NCI-H146 (cell line): ENCODE results near the gene IRS2.
"Not testable (repeated sequence)": the region's sequence is repeated elsewhere in the genome, so short reads cannot be mapped to it uniquely, and the experiment has no call there.

ENCODE experiments used
- DNase-seq: peaks from one replicate; lab custom pipeline; 2025; lab: John Stamatoyannopoulos, UW

IRS2 gene

DNA sequence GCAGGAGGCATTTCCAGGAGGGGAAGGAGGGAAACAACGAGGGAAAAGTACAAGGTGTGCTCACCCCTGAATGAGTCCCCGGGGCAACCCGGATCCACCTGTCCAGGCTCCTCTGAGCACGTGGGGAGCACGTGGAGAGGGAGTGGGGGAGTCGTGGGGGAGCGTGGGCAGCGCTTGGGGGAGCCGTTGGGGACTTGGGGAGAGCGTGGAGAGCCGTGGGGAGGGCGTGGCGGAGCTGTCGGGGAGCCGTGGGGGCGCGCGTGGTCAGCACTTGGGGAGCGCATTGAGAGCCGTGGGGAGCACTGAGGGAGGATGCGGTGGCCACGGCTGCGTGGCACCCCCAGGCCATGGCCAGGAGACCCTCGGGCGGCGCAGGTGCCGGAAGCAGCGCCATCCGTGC lies 52.8 kb downstream of the IRS2 start:
- DNase-seq = no peak

DNA sequence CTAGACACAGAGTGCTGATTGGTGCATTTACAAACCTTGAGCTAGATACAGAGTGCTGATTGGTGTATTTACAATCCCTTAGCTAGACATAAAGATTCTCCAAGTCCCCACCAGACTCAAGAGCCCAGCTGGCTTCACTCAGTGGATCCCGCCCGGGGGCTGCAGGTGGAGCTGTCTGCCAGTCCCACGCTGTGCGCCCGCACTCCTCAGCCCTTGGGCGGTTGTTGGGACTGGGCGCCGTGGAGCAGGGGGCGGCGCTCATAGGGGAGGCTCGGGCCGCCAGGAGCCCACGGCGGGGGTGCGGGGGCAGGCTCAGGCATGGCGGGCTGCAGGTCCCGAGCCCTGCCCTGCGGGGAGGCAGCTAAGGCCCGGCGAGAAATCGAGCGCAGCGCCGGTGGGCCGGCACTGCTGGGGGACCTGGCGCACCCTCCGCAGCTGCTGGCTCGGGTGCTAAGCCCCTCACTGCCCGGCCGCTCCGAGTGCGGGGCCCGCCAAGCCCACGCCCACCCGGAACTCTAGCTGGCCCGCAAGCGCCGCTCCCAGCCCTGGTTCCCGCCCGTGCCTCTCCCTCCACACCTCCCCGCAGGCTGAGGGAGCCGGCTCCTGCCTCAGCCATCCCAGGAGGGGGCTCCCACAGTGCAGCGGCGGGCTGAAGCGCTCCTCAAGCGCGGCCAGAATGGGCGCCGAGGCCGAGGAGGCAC lies 53.8 kb downstream of the IRS2 start:
- not testable (repeated sequence) for DNase-seq

DNA sequence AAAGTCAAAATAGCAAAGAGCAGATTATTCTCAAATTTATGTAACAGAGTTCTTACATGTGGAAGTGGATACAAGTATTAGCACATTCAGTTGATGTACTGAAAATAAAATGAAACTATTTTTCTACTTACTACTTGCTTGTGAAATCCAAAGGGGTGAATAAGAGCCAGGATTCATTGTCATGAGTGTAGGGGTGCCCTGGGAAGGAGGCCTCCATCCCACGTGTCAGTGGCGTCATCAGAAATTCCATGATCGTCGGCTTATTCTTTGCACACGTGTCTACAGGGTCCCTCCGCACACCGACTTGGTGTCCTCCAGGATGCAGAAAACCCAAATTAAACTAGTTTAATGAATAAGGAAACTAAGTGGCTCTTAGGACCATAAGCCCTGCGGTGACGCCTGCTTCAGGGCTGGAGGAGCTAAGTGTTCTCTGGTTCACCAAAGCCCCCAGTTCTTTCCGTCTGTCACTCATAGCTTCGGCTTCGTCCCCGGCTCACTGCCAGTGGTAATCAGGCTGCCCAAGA lies 55.5 kb downstream of the IRS2 start:
- no peak for DNase-seq

DNA sequence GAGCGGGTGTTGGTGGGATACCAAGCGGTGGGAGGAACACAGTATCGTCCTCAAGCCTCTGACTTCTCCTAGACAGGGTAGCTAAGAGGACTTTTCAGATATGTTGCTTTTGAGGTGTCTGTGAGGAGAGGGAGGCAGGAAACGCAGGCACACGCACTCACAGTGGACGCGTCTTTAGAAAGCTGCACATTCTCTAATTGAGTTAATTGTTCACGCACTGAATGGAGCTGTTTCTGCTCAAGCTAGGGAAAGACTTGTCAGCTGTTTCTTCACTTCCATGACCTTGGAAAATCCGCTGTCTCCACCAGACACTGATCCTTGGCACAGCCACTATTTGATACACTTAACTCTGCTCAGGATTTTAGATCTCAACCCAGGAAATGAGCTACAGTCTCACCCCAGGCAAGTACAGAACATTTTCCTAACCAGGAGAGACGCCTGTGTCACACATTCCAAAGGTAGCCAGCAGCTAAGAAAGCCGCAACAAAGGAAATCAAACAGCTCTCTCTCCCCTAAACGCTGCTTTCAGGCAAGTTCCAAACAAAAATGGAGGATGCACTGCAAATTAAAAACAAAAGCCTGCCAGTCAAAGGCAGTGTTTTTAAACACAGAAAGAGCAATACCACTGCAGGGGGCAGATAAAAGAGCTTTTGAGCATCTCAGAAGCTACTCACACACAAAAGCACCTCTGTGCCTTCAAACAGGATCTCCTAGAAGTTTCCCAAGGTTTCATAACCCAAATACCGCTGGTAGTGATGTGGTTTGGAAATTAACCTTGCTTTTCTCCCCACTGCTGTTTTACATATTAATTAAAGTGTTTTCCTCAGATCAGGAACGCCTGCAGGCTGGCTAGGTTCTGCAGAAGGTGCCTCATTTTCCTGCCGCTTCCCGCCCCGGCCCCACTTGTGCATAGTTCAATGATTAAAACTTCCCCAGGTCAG lies 57.3 kb downstream of the IRS2 start:
- peak; percentile 42 for DNase-seq

DNA sequence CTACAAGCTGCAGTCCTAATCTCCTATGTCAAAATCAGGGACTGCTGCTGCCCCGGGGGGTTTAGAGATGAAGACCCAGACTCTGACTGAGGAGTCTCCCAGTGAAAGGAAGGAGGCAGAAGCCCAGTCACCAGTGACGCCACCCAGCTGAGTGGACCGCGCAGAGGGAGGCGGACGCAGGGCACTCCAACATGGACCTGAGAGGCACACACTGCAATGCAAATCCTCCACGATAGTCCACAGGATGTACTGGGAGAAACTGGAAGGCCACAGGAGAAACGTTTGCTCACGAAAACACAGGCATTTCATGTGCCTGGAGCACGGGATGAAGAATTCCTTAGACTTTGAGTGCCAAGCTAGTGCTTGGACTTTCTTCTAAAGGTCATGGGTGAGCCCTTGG lies 58.3 kb downstream of the IRS2 start:
- no peak for DNase-seq

DNA sequence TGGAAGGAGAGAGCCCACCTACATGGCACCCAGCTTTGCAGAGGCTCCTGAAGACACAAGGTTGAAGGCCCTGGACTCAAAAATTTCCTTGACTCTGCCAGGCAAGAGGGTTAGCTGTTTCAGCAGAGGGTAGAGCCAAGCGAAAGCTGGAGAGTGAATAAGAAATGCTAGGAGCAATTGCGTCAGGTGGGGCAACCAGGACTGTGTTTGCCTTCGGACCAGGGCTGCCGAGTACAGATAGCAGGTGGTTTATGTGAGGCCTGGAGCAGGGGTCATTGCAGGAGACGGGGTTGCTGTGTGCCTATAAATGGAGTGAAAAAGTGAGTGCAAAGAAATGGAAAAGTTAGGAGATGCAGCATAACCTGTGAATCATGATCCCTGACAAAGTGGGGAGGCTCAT lies 59.1 kb downstream of the IRS2 start:
- no peak for DNase-seq

DNA sequence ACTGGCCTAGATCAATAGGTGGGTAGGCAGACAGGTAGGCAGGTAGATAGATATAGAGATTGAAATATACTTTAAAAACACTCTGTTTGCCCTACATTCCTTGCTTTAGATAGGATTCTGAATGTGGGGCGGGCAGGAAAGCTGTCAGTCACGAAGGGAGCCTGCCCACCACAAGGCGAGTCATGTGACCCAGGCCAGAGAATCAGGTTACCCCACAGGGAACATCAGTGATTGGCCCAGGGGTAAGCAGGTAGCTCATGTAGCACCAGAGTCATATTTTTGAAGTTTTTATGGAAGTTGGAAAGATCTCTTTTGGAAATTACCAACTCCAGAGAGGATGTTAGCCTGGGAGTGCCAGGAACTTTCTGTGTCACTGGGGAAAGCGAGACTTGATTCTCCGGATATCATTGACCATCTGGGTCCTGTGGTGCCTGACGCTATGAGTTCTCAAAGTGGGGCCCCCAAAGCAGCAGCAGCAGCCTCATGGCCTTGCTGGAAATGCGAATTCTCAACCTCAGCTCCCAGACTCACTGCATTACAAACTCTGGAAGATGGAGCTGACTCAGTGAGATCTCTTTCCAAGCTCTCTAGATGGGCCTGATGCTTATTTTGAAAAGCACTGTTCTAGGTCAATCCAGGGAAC lies 60.3 kb downstream of the IRS2 start:
- no peak for DNase-seq

DNA sequence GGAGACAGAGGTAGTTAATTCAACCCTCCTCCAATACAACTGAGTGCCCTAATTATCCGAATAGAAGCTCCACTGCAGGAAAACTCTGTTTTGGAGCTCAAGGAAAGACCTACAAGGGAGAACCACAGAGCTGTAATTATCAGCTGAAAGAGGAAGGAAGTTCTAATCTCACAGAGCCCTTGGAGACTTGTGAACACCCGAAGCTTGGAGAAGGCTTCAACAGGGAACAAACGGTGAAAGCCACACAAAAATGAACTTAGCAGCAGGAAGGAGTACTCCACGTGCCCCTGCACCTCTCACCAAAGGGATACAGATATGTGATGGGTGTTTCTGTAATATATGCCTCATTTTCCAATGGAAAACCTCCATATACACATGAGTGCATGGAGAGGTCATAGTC lies 61.1 kb downstream of the IRS2 start:
- no peak for DNase-seq

DNA sequence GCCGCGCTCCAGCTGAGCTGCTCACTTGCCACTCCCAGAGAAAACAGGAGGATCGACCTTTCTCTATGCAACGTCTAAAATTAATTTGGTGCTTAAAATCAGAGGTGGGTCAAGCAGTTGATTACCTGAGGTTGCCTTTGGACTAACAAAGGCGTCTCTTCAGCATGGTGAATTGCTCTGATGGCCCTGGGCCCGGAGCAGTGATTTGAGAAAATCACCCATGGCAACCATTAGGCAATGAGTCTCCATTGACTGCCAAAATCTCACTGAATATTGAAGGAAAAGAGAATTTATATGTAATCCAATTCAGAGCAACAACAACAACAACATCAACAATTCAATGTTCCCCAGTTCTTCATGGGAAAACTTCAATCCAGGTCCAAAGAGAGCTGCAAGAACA lies 61.8 kb downstream of the IRS2 start:
- no peak for DNase-seq

DNA sequence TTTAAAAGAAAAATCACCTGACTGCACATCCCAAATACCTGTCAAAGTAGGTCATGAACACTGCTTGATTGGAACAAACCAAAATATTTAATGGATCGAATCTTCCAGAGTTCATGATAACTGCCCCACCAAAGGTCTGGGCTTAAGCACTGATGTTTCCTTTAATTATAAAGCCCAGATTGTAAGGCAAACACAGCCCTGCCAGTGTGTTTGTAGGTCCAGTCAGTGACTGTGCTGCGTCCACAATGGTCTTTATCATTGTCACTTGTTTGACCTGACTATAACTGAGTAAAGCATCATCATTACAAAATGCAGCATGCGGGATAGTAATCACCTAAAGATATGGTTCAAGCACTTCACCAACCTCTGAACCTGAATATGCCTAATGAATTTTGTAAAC lies 63.3 kb downstream of the IRS2 start:
- peak; percentile 42 for DNase-seq

DNA sequence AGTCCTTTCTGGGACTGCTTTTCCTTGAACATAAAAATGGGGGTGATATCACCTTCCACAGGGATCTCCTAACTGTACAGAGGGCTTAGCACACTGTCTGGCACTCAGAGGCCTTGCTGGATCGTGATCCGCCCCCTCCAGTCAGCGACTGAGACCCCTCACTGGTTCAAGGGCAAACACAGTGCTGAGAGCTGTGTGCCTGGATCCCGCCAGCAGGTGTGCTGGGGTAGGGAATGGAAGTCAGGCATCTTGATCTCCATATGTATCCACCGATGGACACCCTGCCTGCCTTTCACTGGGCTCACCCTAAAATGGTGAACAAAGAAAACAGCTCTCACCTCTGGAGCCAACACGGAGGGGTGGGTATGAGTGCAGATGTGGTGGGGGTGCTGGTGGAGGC lies 64.3 kb downstream of the IRS2 start:
- DNase-seq = no peak

DNA sequence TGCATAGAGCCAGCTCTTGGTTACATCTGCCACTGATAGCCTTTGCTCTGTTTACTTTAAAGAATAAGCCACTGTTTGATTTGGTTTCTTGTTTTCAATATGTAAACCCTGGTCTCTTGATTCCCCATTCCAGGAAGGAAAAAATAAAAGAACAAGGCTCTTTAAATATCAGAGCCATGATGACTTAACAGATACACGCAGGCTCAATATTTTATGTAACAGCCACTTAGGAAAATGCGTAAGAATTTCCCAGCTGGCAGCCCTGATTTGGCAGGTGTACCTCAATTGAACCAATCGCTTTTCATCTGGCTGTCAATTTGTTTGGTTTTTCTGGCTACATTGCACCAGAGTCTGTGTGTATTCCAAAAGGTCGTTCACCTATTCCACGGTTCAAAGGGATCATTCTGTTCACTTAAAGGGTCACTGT lies 65.6 kb downstream of the IRS2 start:
- DNase-seq = peak; percentile 89

DNA sequence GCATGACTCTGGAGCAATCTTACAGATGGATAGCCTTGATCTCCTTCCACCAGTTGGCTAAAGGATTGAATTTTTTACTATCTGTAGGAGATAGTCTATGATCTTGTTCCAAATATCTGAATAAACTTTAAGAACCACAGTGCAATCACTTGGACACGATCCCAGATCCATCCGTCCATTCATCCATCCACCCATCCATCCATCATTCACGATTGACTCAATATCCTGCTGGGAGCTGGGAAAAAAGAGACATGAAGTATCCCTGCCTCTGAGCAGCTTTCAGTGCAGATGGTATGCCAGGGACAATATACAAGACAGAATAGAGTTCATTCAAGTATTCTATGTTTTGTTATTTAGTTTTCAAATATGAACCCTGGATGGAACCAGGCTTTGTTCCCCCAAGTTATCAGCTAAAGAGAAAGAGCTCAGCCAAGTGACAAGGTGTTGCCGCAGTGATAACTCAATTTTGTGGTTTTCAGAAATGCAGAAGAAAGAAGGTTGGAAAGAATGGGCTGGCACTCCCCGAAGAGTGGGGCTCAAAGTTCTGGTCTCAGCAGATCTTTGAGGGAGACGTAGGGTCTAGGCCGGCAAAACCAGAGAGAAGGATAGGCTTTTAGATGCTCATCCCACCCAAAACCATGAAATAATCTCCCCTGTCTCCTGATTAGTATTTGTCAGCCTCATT lies 66.3 kb downstream of the IRS2 start:
- peak; percentile 58 for DNase-seq

DNA sequence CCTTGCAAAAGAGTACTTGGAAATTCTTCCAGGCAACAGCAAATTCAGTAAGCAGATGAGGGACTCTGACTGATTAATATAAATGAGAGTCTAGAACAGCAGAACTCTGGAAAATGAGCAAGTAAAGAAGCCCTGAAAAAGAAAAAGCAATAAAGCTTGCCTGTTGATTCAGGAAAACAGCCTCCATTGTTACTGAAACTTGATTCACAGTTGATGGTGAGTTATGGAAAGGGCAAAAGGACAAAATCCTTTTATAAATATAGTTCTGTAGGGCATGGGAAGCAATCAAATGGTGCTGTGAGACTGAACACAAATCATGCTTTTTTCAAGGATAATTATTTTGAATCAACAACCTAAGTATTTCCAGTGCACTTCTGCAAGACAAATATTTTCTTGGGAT lies 67.7 kb downstream of the IRS2 start:
- DNase-seq = no peak

DNA sequence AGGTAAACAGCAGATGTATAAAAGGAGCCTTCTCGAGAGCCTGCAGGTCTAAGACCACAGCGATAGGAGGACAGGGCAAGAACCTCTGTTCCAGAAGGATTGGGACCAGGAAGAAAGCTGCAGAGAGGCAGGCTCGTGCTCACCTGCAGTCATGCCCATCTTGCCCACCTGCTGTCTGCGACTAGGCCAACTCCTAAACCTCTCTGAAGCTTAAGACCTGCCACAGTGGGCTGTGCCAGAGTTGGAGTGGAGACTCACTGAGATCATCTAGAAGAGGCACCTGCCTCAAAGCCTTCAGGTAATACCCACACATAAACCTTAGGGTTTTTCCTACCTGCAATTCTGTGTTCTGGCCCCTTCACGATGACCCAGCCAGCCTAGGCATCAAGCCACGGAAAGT lies 68.7 kb downstream of the IRS2 start:
- DNase-seq = no peak

DNA sequence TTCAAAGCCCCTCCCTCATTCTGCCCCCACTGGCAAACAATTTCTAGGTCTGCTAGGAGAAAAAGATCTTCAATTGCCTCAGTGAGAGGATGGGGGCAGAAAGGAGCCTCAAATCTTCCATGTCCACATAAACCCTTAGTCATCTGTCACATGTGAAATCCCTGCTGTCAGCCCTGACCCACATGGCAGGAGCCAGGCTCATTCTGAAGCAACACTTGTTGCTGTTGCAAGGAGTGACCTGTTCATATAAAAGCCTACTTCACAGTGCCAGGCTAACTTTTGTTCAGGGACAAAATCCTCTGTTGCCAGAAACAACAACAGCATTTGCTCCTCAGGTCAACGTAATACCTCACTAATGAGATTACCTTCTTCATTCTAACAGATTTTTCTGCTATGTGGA lies 70.5 kb downstream of the IRS2 start:
- no peak for DNase-seq

DNA sequence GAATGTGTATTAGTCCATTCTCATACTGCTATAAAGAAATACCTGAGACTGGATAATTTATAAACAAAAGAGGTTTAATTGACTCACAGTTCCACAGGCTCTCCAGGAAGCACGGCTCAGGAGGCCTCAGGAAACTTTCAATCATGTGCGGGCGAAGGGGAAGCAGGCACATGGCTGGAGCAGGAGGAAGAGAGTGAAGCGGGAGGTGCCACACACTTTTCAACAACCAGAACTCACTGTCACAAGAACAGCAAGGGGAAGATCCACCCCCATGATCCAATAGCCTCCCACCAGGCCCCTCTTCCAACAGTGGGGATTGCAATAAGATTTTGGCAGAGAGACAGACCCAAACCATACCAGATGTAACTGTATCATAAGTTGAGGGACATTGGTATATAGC lies 72.7 kb downstream of the IRS2 start:
- no peak for DNase-seq

DNA sequence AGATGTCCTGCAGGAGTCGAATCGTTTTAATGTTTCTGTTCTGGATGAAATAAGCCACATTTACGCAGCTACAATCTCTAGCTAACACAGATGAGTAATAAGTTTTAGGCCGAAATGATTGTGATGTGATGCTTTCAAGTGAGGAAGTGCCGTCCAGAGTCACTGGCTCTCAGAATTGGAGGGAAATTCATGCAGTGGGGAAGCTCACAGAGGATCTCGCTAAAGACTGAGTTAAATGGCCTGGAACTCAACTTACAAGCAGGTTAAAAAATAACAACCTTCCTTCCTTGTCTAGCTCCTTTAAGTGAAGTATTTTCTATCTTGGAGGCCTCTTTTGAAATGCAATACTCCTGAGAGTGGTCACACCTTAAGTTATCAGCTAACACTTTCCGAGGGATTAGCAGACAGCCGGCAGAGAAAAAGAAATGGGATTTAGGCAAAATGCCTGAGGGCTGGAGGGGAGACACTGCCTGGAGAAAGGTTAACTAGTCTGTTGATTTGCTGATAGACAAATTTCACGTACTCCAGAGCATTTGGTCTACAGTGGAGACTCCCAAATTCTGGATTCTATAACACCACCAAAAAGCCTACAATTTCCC lies 74.2 kb downstream of the IRS2 start:
- no peak for DNase-seq

DNA sequence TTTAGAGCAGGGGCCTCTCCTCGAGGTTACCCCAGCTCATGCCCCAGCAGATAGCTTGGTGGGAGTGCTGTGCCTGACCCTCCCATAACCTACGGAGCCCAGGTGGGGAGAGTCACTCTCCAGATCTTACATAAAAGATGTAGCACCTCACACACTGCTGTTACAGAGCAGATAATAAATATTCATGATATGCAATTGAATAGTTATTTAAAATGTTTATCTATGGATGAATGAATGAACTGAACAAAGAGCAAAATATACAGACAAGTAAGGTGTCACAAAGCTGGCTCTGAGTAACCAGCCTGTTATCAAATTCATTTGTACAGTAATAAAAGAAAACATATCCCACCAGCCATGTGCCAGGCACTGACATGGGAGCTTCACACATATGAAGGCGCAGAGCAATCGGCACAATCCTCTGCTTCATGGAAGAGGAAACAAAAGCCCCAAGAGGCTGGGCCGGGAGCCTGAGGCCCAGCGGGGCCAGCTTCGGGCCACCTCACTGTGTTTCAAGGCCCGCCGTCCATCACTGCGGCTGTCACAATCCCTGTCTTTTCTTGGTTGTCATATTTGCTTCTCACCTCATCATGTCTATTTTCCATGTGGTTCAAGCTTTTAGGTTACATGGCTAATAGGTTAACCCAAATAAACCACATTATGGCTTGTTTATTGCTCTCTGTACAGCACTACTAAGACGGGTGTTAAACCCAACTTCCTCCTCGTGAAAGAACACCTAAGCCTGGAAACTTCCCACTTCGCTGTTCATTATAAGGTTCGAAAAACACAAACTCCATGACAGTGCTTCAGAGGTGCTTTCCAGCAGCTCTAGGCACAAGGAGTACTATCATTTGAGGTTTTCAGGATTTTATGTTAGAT lies 78.4 kb downstream of the IRS2 start:
- no peak for DNase-seq

DNA sequence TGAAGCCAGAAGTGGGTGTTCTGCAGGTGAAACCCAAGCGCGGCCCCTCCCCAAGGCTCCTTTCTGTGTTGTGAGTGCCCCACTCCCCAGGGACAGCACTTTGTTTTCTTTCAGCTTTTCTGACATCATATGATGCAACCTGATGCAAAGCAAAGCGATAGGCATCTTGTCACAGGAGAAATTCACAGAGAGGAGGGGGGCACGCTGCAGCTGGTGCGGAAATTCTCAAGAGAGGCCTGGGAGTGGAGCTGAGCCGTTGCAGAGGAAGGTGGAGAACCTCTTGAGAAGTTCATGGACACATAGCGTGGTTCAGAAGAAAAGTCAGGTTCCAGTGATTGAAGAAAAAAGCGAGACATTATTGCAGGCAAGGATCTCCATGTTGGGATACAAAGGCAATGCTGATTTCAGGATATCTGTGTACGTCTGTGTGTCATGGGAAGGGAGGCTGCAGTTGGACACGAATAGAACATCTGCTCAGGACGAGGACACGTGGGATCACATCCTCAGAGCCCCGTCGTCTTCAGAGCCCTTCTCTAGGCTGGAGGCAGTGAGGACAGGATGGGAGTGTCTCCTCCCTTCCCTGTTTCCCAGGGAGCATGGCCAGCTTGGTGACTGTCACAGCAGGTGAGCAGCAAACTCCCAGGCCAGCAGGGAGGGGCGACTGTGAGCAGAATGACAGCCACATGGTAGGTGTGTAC lies 79.2 kb downstream of the IRS2 start:
- DNase-seq = peak; percentile 91
